ENCODE measurements around the gene RFC1.
A peak's percentile ranks its signal among the peaks of the same experiment; 100 is the strongest.
"Not testable (repeated sequence)": the region's sequence is repeated elsewhere in the genome, so short reads cannot be mapped to it uniquely, and the experiment has no call there.

Gene RFC1

GRCh38 chr4:39365830-39366771 is at the start of gene RFC1:
Gene RFC1 (minus strand): TSS chr4:39366362. CDS start chr4:39366241, 121 bp downstream.
- peak; percentile 97 for DNase-seq

GRCh38 chr4:39415678-39416283 is 49.6 kb upstream of the RFC1 start:
- no peak for DNase-seq

- not testable (repeated sequence) for DNase-seq
Measured at GRCh38 chr4:39411561-39411960, 45.4 kb upstream of the RFC1 start.

- DNase-seq: no peak
Measured at GRCh38 chr4:39410415-39410814, 44.3 kb upstream of the RFC1 start.

- DNase-seq: no peak
Measured at GRCh38 chr4:39407584-39407885, 41.4 kb upstream of the RFC1 start.

- no peak for DNase-seq
Measured at GRCh38 chr4:39406763-39407583, 40.8 kb upstream of the RFC1 start, which contains the start of gene KLB. Gene KLB (plus strand): TSS chr4:39406930. CDS start chr4:39406950, 20 bp downstream.

- not testable (repeated sequence) for DNase-seq
Measured at GRCh38 chr4:39401640-39402039, 35.5 kb upstream of the RFC1 start.

- no peak for DNase-seq
Measured at GRCh38 chr4:39394706-39395105, 28.5 kb upstream of the RFC1 start.

GRCh38 chr4:39390603-39391002 is 24.4 kb upstream of the RFC1 start:
- no peak for DNase-seq

GRCh38 chr4:39384563-39384962 is 18.4 kb upstream of the RFC1 start:
- DNase-seq: no peak

GRCh38 chr4:39383690-39384089 is 17.5 kb upstream of the RFC1 start:
- DNase-seq: no peak

- DNase-seq: no peak
Measured at GRCh38 chr4:39375478-39375877, 9.3 kb upstream of the RFC1 start.

- DNase-seq: not testable (repeated sequence)
Measured at GRCh38 chr4:39371209-39371608, 5.0 kb upstream of the RFC1 start.

- DNase-seq: no peak
Measured at GRCh38 chr4:39369301-39369700, 3.1 kb upstream of the RFC1 start.

- DNase-seq: no peak
Measured at GRCh38 chr4:39367166-39367565, 1.0 kb upstream of the RFC1 start.

- no peak for DNase-seq
Measured at GRCh38 chr4:39365360-39365759, 802 bp downstream of the RFC1 start.

GRCh38 chr4:39363773-39364393 is 2.3 kb downstream of the RFC1 start:
- DNase-seq: no peak

- no peak for DNase-seq
Measured at GRCh38 chr4:39362827-39363226, 3.3 kb downstream of the RFC1 start.

GRCh38 chr4:39360611-39361010 is 5.6 kb downstream of the RFC1 start:
- not testable (repeated sequence) for DNase-seq

- DNase-seq: no peak
Measured at GRCh38 chr4:39357002-39357401, 9.2 kb downstream of the RFC1 start.

- no peak for DNase-seq
Measured at GRCh38 chr4:39354254-39354552, 12.0 kb downstream of the RFC1 start.

GRCh38 chr4:39353478-39354253 is 12.5 kb downstream of the RFC1 start:
- DNase-seq: no peak
